Testis (tissue), 2 donors: Measurements from ENCODE around the gene PHF3.

Source experiments
- POLR2A ChIP-seq: fragments of 450-650 bp; IDR thresholded peaks from one replicate; pipeline ENCODE4 v1.6.1; 2017; ENCODE audit warnings: antibody characterized with exemption, mild to moderate bottlenecking, moderate library complexity
- TF ChIP-seq, protein P1 (sequence below), 3 experiments: fragments of 450-650 bp in 2 of 3; fragments of 200-600 bp in 1 of 3; sonication (generic) in 1 of 3; IDR thresholded peaks; one replicate each; pipeline ENCODE4 v1.5.1; 2016 to 2019; ENCODE audit warnings: antibody characterized with exemption in 3 of 3, mild to moderate bottlenecking in 2 of 3, moderate library complexity in 1 of 3

DNA sequence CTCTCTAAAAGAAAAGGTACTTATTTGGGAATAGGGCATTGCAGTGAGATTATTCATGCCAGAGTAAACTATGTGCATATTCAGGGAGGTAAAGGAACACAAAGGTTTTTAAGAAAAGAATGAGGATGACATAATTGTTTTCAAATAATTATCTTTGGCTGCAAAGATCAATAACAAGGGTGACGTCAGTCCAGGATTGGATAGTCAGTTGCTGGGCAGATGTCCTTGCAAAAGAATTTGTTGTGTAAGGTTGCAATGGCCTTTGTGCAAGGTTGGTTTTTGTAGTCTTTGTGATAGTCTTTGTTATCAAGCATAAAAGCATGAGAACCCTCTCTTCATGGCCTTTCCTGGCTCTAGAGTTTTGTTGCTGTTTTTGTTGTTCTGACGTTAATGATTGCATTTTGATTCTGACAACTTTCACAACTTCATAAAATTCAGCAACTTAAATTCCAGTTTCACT, 45.6 kb upstream of the PHF3 start:
- TF ChIP-seq, protein P1, sequence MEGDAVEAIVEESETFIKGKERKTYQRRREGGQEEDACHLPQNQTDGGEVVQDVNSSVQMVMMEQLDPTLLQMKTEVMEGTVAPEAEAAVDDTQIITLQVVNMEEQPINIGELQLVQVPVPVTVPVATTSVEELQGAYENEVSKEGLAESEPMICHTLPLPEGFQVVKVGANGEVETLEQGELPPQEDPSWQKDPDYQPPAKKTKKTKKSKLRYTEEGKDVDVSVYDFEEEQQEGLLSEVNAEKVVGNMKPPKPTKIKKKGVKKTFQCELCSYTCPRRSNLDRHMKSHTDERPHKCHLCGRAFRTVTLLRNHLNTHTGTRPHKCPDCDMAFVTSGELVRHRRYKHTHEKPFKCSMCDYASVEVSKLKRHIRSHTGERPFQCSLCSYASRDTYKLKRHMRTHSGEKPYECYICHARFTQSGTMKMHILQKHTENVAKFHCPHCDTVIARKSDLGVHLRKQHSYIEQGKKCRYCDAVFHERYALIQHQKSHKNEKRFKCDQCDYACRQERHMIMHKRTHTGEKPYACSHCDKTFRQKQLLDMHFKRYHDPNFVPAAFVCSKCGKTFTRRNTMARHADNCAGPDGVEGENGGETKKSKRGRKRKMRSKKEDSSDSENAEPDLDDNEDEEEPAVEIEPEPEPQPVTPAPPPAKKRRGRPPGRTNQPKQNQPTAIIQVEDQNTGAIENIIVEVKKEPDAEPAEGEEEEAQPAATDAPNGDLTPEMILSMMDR (IDR thresholded peaks at IDR 0.05): no peak
- no peak for TF ChIP-seq POLR2A
